Measurements from ENCODE around the gene CELF1. TPM values are rescaled to one million over a fixed set of nuclear protein-coding genes. Genes with fewer than 3 reads are reported as not detected.

The CELF1 gene
- total RNA-seq, result 100 to 1,000 TPM; 128 to 168 (median 162) TPM
- total RNA-seq (2013), result 120 TPM

DNA sequence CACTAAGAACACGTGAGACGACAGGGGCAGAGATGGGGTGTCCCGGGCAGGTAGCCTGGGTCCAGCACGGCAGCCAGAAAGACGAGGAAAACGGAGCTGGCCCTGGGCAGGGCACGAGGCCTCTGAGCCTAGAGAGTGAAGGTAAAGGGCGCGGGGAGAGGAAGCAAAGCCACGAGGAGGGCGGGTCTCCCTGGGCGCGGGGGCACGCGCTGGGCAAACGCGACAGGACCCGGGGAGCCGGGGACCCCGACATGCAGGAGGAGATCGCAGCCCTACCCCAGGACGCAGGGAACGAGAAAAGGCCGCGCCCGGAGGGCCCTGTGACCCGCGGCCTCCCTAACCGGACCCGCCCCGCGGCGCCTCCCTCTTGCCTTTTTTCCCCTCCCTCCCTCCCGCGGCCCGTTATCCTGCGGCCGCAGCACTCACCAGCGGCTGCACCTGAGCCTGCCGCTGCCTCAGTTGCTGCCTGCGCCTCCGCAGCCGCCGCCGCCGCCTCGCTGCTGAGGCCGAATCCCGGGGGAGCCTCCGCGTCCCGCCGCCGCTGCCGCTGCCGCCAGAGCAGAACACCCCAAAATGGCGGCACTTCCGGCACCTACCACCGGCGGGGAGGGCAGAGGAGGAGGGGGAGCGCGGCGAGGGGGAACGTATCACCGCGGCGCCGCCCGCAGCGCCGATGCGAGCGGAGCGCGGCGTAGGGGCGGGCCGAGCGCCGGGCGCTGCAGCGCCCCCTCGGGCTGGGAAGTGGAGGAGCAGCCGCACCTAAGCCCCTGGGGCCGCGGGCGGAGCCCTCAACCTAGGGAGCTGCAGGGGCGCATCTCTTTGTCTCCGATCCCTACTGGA is at the start of gene CELF1:
TSS of gene CELF1 (minus strand) at position 567 of the 840 bp plus-strand sequence. CDS start 53,609 bp downstream, outside the sequence.
- intact Hi-C loops (cut with micrococcal nuclease), result loop anchor here (5.0 kb wide), 1 partner anchor 35 kb away; no protein-coding TSS in a partner anchor
- Histone ChIP-seq H3K4me1 (ENCODE audit: control insufficient read depth, insufficient read depth, low read length) (peaks cover 26% of the 10 kb centered on the region), H3K4me3 (ENCODE audit: low read length) (peak within 1 kb of the TSS; percentile 92), H3K27ac (ENCODE audit: low read length) (peak within 1 kb of the TSS; percentile 81), H3K36me3 (ENCODE audit: control insufficient read depth, insufficient read depth, low read length) (no peaks in the 10 kb centered on the region), H3K9me3 (ENCODE audit: control insufficient read depth, insufficient read depth, low read length) (no peaks in the 10 kb centered on the region), H3K27me3 (ENCODE audit: control insufficient read depth, insufficient read depth, low read length) (no peaks in the 10 kb centered on the region)
- Mint-ChIP-seq H3K27me3 (ENCODE audit: low read depth in 2 of 2) (no peaks in the 10 kb centered on the region), H3K27ac (peak within 1 kb of the TSS; percentile 91 to 97), H3K36me3 (no peaks in the 10 kb centered on the region), H3K4me1 (peaks cover 34 to 42% of the 10 kb centered on the region in 2 donors), H3K9me3 (no peaks in the 10 kb centered on the region), H3K4me3 (peak within 1 kb of the TSS; percentile 97)
- TF ChIP-seq, protein P1, sequence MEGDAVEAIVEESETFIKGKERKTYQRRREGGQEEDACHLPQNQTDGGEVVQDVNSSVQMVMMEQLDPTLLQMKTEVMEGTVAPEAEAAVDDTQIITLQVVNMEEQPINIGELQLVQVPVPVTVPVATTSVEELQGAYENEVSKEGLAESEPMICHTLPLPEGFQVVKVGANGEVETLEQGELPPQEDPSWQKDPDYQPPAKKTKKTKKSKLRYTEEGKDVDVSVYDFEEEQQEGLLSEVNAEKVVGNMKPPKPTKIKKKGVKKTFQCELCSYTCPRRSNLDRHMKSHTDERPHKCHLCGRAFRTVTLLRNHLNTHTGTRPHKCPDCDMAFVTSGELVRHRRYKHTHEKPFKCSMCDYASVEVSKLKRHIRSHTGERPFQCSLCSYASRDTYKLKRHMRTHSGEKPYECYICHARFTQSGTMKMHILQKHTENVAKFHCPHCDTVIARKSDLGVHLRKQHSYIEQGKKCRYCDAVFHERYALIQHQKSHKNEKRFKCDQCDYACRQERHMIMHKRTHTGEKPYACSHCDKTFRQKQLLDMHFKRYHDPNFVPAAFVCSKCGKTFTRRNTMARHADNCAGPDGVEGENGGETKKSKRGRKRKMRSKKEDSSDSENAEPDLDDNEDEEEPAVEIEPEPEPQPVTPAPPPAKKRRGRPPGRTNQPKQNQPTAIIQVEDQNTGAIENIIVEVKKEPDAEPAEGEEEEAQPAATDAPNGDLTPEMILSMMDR (IDR thresholded peaks at IDR 0.05), result peak; percentile 87
- ATAC-seq, result peak; percentile 94 to 99 (median 95)
- peak; percentile 89 to 97 for DNase-seq
- WGBS (ENCODE audit: insufficient coverage), result under 1% methylated on average over 89 of the region's 89 CpGs

DNA sequence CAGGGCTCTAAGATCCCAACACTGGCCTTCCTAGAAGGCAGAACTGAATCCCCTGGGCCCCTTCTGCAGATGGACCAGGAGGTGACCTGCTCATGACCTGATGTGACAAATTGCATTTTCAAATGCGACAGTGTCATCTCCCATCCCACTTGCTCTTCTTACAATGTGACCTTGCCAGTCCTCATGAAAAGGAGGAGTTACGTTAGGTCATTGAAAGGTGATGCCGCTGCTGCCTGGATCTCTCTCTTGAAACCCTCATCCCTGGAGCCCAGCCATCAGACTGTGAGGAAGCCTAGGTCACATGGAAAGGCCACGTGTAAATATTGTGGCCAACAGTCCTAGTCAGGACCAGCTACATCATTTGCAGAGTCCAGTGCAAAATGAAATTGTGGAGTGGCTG is 47.0 kb upstream of the CELF1 start:
- H3K9me3 ChIP-seq (ENCODE audit: control insufficient read depth, insufficient read depth, low read length), result no peaks in the 10 kb centered on the region
- Mint-ChIP-seq H3K9me3 (no peaks in the 10 kb centered on the region), H3K27ac (no peak overlapping the region), H3K4me3 (no peak overlapping the region), H3K27me3 (ENCODE audit: low read depth in 2 of 2) (peaks cover 8 to 11% of the 10 kb centered on the region in 2 donors), H3K4me1 (no peaks in the 10 kb centered on the region), H3K36me3 (no peaks in the 10 kb centered on the region)
- no peaks in the 10 kb centered on the region for H3K4me1 ChIP-seq (ENCODE audit: control insufficient read depth, insufficient read depth, low read length)
- intact Hi-C loops (cut with micrococcal nuclease), result no loop called here
- DNase-seq (no peak), ATAC-seq (no peak)
- no peaks in the 10 kb centered on the region for H3K27me3 ChIP-seq (ENCODE audit: control insufficient read depth, insufficient read depth, low read length)
- 89% methylated on average over 4 of the region's 4 CpGs for WGBS (ENCODE audit: insufficient coverage)
- TF ChIP-seq, protein P1 (IDR thresholded peaks at IDR 0.05), result no peak
- H3K36me3 ChIP-seq (ENCODE audit: control insufficient read depth, insufficient read depth, low read length), result no peaks in the 10 kb centered on the region
- H3K4me3 ChIP-seq (ENCODE audit: low read length), result no peak overlapping the region
- H3K27ac ChIP-seq (ENCODE audit: low read length), result no peak overlapping the region

DNA sequence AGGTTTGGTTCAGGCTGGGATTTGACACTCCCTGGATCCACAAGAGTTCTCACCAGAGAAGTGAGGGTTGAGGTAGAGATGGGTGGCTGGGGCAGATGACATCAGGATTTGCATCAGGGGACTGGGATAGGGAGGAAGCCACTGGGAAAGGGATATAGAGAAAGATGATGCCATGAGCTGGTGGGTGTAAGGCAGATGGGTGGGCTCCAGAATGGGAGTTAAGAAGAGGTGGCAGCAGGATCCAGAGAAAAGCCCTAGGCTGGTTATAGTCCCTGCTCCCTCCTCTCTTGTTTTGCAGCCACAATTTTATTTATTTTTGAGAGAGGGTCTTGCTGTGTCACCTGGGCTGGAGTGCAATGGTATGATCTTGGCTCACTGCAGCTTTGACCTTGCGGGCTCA is 43.0 kb upstream of the CELF1 start:
- TF ChIP-seq, protein P1 (IDR thresholded peaks at IDR 0.05), result no peak

More for the DNA sequence above, 43.0 kb upstream of the CELF1 start:
- Mint-ChIP-seq H3K4me1 (no peaks in the 10 kb centered on the region), H3K27ac (no peak overlapping the region), H3K9me3 (no peaks in the 10 kb centered on the region), H3K4me3 (no peak overlapping the region), H3K27me3 (ENCODE audit: low read depth in 2 of 2) (peaks cover 19 to 29% of the 10 kb centered on the region in 2 donors), H3K36me3 (no peaks in the 10 kb centered on the region)
- Histone ChIP-seq H3K27me3 (ENCODE audit: control insufficient read depth, insufficient read depth, low read length) (peaks cover 15% of the 10 kb centered on the region), H3K4me1 (ENCODE audit: control insufficient read depth, insufficient read depth, low read length) (peaks cover 15% of the 10 kb centered on the region), H3K36me3 (ENCODE audit: control insufficient read depth, insufficient read depth, low read length) (no peaks in the 10 kb centered on the region), H3K27ac (ENCODE audit: low read length) (no peak overlapping the region), H3K9me3 (ENCODE audit: control insufficient read depth, insufficient read depth, low read length) (no peaks in the 10 kb centered on the region), H3K4me3 (ENCODE audit: low read length) (no peak overlapping the region)
- DNase-seq, result no peak
- intact Hi-C loops (cut with micrococcal nuclease), result no loop called here
- WGBS (ENCODE audit: insufficient coverage), result 94% methylated on average over 1 of the region's 1 CpG
- ATAC-seq, result no peak
